OCI-LY1 (cell line): ENCODE data around the gene RAB3C.
A peak's percentile ranks its signal among the peaks of the same experiment; 100 is the strongest.

Experiments
- H2AFZ ChIP-seq: fragments of 200-600 bp; sonication (generic), shearing (Covaris generic); 2 replicates; pipeline ENCODE4 v1.6.0; 2014; ENCODE audit warnings: antibody characterized with exemption, mild to moderate bottlenecking, low read length
- H3F3A ChIP-seq: fragments of 200-600 bp; sonication (generic), shearing (Covaris generic); 2 replicates; pipeline ENCODE4 v1.6.0; 2014; ENCODE audit warnings: mild to moderate bottlenecking, antibody characterized with exemption, low read length, moderate library complexity; ENCODE audit not compliant: insufficient read depth
- H3K27ac ChIP-seq: fragments of 200-600 bp; sonication (generic); 2 replicates; pipeline ENCODE4 v1.5.1; 2014; ENCODE audit warnings: low read length, mixed run types, mild to moderate bottlenecking, low read depth; ENCODE audit not compliant: poor library complexity, severe bottlenecking
- H3K27me3 ChIP-seq: fragments of 200-600 bp; sonication (generic); 2 replicates; pipeline ENCODE4 v1.6.0; 2014; ENCODE audit warnings: antibody characterized with exemption, mild to moderate bottlenecking, low read length, moderate library complexity; ENCODE audit not compliant: insufficient read depth
- H3K36me3 ChIP-seq: fragments of 200-600 bp; sonication (generic); 2 replicates; pipeline ENCODE4 v1.6.1; 2014; ENCODE audit warnings: mild to moderate bottlenecking, antibody characterized with exemption, low read length, moderate library complexity, mixed read lengths; ENCODE audit not compliant: insufficient read depth
- H3K4me1 ChIP-seq: fragments of 200-600 bp; sonication (generic); 2 replicates; pipeline ENCODE4 v1.5.1; 2014; ENCODE audit warnings: mild to moderate bottlenecking, low read length, moderate library complexity; ENCODE audit not compliant: insufficient read depth, severe bottlenecking
- H3K4me2 ChIP-seq: fragments of 200-600 bp; sonication (generic), shearing (Covaris generic); 2 replicates; pipeline ENCODE4 v1.6.1; 2014; ENCODE audit warnings: low read length
- H3K4me3 ChIP-seq: fragments of 200-600 bp; sonication (generic); 2 replicates; pipeline ENCODE4 v1.5.1; 2014; ENCODE audit warnings: low read length, low read depth, mild to moderate bottlenecking, mixed read lengths; ENCODE audit not compliant: poor library complexity, severe bottlenecking
- H3K79me2 ChIP-seq: fragments of 200-600 bp; shearing (Covaris generic); 2 replicates; pipeline ENCODE4 v1.6.1; 2016; ENCODE audit warnings: mixed run types, low read length, mixed read lengths; ENCODE audit not compliant: insufficient read depth
- H3K9ac ChIP-seq: fragments of 200-600 bp; sonication (generic), shearing (Covaris generic); 2 replicates; pipeline ENCODE4 v1.6.1; 2014; ENCODE audit warnings: mild to moderate bottlenecking, low read length, mixed read lengths
- H3K9me2 ChIP-seq: fragments of 200-600 bp; sonication (generic), shearing (Covaris generic); 2 replicates; pipeline ENCODE4 v1.6.1; 2014; ENCODE audit warnings: low read depth, mild to moderate bottlenecking, low read length, mixed read lengths
- H3K9me3 ChIP-seq: fragments of 200-600 bp; shearing (Covaris generic); 2 replicates; pipeline ENCODE4 v1.6.1; 2014; ENCODE audit warnings: low read length, mixed read lengths
- H4K20me1 ChIP-seq: fragments of 200-600 bp; sonication (generic), shearing (Covaris generic); 2 replicates; pipeline ENCODE4 v1.6.0; 2016; ENCODE audit warnings: mild to moderate bottlenecking, low read length; ENCODE audit not compliant: insufficient read depth
- EZH2 ChIP-seq: fragments of 200-600 bp; sonication (generic), shearing (Covaris generic); IDR thresholded peaks from 2 replicates; pipeline ENCODE4 v1.8.0; 2017; ENCODE audit warnings: borderline replicate concordance, mixed run types, mild to moderate bottlenecking, antibody characterized with exemption, low read length, moderate library complexity, mixed read lengths
- TF ChIP-seq, protein P1 (sequence below): fragments of 200-600 bp; sonication (generic), shearing (Covaris generic); IDR thresholded peaks from 2 replicates; pipeline ENCODE4 v1.5.1; 2017; ENCODE audit warnings: mild to moderate bottlenecking, antibody characterized with exemption, low read length, moderate library complexity, mixed read lengths

The RAB3C gene

DNA sequence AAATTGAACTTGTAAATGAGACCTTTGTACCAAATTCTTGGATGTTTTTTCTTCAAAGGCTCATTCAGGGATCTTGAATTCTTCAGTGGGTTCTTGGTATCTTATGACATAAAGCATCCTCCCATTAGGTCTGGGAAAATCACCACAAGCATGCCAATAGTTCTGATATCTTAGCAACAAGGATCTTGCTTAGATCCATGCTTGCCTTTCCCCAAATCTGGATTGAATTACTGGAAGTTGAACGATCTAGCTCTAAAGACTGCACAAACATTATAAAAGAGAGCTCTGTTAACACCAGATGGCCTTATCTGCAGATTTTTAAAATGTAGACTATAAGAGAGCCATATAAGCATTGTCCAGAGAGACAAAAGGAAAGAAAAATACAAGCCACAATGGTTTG lies 266.3 kb downstream of the RAB3C start:
- Histone ChIP-seq H3K79me2 (no peaks in the 10 kb centered on the region), H3K9ac (no peak overlapping the region), H3K9me2 (no peaks in the 10 kb centered on the region), H3K9me3 (no peaks in the 10 kb centered on the region), H3K27me3 (no peaks in the 10 kb centered on the region), H3K27ac (no peak overlapping the region), H3K4me2 (no peak overlapping the region), H3K4me3 (no peak overlapping the region), H3K36me3 (no peaks in the 10 kb centered on the region), H4K20me1 (no peaks in the 10 kb centered on the region), H3K4me1 (no peaks in the 10 kb centered on the region), H2AFZ (no peak overlapping the region), H3F3A (no peaks in the 10 kb centered on the region)
- no peak for TF ChIP-seq EZH2
- TF ChIP-seq, protein P1, sequence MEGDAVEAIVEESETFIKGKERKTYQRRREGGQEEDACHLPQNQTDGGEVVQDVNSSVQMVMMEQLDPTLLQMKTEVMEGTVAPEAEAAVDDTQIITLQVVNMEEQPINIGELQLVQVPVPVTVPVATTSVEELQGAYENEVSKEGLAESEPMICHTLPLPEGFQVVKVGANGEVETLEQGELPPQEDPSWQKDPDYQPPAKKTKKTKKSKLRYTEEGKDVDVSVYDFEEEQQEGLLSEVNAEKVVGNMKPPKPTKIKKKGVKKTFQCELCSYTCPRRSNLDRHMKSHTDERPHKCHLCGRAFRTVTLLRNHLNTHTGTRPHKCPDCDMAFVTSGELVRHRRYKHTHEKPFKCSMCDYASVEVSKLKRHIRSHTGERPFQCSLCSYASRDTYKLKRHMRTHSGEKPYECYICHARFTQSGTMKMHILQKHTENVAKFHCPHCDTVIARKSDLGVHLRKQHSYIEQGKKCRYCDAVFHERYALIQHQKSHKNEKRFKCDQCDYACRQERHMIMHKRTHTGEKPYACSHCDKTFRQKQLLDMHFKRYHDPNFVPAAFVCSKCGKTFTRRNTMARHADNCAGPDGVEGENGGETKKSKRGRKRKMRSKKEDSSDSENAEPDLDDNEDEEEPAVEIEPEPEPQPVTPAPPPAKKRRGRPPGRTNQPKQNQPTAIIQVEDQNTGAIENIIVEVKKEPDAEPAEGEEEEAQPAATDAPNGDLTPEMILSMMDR, result no peak

DNA sequence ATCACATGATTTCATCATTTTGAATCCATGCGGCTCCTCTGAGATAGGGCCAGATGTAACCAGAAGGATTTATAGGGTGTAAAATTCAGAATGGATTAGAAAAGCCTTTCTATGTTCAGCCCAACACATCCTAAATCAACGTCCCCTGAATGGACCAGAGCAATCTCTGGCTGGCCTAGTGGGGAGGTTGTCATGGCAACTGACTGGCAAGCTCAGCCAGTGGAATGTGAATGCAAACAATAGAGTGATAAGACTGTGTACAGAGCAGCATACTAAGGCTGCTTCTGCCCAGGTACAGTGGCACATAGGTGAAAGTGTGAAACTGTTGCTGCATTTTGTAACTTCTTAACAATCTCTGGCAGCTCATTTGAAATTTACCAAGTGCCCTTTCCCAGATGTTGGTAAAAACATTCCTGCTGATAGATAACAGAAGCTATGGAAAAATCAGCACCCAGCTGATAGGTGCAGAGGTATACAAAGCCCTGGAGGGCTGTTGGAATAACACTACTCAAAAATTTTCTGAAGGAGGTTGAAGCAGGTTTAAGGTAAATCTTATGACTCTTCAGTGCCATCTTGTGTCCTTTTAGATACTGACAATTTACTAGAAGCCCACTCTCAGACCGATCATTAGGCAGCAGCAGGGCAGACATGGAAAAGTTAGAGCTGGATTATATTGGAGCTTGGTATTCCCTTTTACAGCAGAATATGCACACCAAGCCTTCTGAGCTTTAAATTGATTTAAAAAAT lies 267.2 kb downstream of the RAB3C start:
- Histone ChIP-seq H3K27ac (no peak overlapping the region), H3K27me3 (no peaks in the 10 kb centered on the region)
- no peak for TF ChIP-seq EZH2
- TF ChIP-seq, protein P1, result peak; percentile 41; the same call in 1 of the 2 replicates

DNA sequence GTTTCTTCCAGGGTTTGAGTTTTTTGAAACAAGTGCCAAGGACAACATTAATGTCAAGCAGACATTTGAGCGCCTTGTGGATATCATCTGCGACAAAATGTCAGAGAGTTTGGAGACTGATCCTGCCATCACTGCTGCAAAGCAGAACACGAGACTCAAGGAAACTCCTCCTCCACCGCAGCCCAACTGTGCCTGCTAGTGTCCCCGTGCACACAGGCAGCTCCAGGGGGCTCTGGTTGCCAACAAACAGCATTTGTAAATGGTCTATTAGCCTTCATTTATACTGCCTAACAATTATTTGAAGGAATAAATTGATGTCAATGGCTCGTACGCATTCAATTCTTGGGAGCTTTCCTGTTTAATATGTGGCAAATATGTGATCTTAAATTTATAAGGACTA lies 268.3 kb downstream of the RAB3C start:
- H4K20me1 ChIP-seq, result no peaks in the 10 kb centered on the region
- no peaks in the 10 kb centered on the region for H3K9me2 ChIP-seq
- no peaks in the 10 kb centered on the region for H3K36me3 ChIP-seq
- no peaks in the 10 kb centered on the region for H3K9me3 ChIP-seq
- no peaks in the 10 kb centered on the region for H3K4me1 ChIP-seq
- H3K4me3 ChIP-seq, result no peak overlapping the region
- no peak overlapping the region for H3K9ac ChIP-seq
- TF ChIP-seq EZH2, result no peak
- TF ChIP-seq, protein P1, result no peak
- no peak overlapping the region for H3K4me2 ChIP-seq
- no peak overlapping the region for H3K27ac ChIP-seq
- H3K27me3 ChIP-seq, result no peaks in the 10 kb centered on the region
- H2AFZ ChIP-seq, result no peak overlapping the region
- no peaks in the 10 kb centered on the region for H3K79me2 ChIP-seq
- no peaks in the 10 kb centered on the region for H3F3A ChIP-seq

More for the DNA sequence above, 267.2 kb downstream of the RAB3C start:
- Histone ChIP-seq H4K20me1 (no peaks in the 10 kb centered on the region), H3K4me2 (no peak overlapping the region), H3K36me3 (no peaks in the 10 kb centered on the region), H3K79me2 (no peaks in the 10 kb centered on the region), H2AFZ (no peak overlapping the region), H3K9ac (no peak overlapping the region), H3K9me2 (no peaks in the 10 kb centered on the region), H3K4me3 (no peak overlapping the region), H3K9me3 (no peaks in the 10 kb centered on the region), H3K4me1 (no peaks in the 10 kb centered on the region), H3F3A (no peaks in the 10 kb centered on the region)
